Stimulated activated naive CD8-positive, alpha-beta T cell treated with anti-CD3 and anti-CD28 coated beads, Interleukin-15, Interleukin-2, amounts not matched to agents 100 U/mL and 50 U/mL, for 24 hours (primary cell): ENCODE results near the gene PRKACG.
"Not testable (repeated sequence)": the region's sequence is repeated elsewhere in the genome, so short reads cannot be mapped to it uniquely, and the experiment has no call there.

ENCODE experiments used
- ATAC-seq: fragments of 150-1000 bp; cut with Tn5 transposase; one replicate; pipeline ENCODE4 v1.10.0; 2021
- DNase-seq: peaks from one replicate; pipeline ENCODE4 v3.0.0; 2021

The PRKACG gene

DNA sequence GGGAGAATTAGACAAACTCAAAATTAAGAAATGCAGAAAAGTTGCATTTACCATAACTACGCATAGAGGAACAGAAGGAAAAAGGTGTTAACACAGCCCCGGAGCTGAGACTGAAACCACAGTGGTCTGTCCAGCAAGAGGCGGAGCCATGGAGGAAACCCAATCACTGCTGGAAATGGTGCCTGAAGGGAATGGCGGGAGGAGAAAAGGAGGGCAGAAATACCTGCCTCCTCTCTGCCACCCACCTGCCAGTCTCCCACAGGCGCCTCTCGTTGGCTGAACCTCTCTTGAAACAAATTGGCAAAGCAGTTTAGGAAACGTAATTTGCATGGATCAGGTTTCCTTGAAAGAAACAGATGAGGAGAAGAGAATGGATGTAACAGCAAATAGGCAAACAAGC is 9.7 kb upstream of the PRKACG start:
- DNase-seq (no peak), ATAC-seq (no peak)

- ATAC-seq (no peak), DNase-seq (no peak)
Measured at GRCh38 chr9:69020301-69021145, 6.6 kb upstream of the PRKACG start.

GRCh38 chr9:69019808-69020207 is 5.9 kb upstream of the PRKACG start:
- no peak for DNase-seq
- no peak for ATAC-seq

DNA sequence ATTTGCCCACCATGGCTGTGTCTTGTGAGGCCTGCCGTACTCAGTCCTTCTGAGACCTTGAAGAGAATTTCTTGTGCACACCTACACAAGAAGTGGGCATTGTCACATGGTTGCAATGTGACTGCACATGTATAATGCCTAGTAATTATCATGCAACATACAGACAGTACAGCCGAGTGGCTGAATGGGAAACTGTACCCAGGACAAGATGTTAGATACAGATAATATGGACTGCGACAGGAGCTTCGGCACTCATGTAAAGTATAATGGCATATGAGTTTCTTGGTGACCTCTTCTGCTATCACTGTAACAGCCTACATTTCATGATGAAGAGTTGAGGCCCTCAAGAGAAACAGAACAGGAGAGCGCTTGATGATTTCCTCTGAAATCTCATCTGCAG is 4.8 kb upstream of the PRKACG start:
- no peak for ATAC-seq
- DNase-seq = no peak

DNA sequence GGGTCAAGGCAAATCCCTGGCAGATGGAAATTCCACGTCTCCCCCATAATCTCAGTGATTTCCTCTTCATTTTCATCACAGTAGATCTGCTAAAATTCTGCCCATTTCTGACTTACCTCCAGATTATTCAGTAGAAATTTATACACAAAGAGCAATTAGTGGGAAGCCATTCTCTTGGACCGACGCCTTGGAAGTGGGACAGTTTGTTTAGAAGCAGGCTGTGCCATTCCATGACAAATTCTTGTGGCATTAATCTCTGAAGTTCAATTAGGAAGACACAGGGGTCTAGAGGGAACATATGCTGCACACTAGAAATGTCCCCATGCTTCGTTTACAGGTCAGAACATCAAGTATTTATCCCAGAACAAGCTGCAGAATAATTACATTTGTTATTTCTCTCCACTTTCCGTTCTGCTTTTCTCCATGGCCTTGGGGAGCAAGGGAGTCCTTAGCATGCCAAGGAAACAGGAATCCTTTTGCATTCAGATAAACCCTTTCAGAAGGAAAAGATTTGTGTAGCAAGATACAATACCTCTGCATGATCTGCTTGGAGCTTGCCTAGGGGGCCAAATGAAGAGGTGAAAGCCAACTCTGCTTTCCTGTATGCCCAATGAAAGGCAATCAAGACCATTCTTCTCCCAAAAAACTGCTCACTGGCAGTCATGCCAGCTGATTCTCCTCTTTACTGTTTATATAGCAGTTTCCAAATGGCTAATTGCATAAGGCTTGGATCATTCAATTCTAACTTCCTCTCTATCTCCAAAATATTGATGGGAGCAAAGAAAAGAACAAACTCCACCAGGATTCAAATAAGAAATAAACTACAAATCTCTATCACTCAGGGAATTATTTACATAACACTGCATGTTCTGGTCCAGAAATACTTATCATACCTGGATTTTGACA is 2.5 kb upstream of the PRKACG start:
- ATAC-seq (no peak), DNase-seq (no peak)

- ATAC-seq = no peak
- DNase-seq = no peak
Measured at GRCh38 chr9:69013382-69013727, 558 bp downstream of the PRKACG start.

DNA sequence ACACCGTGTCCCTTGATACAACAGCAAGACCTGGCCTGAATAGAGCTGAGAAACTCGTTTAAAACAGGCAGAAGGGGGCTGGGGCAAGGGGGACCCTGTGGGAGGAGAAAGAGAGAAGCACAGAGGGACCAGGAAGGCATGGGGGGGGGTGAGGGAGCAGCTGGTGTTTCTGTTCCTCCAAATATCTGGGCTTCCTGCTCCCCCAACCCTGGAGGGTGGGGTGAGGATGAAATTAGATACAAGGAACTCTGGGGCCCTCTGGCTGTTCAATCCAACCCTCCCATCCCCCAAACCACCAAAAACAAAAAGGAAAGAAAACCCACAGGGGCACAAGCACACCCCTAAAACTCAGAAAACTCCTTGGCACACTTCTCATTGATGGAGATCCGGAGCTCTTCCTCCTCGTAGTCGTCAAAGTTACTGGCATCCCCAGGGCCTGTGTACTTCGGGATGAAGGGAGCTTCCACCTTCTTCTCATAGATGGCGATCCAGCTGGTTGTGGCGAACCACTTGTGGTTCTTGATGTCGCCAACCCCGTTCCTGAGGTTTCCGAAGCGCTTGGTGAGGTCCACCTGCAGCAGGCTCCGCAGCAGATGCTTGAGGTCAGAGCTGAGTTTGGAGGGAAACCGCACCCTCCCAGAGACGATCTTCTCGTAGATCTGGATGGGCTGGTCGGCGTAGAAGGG is 1.1 kb downstream of the PRKACG start:
- no peak for ATAC-seq
- DNase-seq = no peak

DNA sequence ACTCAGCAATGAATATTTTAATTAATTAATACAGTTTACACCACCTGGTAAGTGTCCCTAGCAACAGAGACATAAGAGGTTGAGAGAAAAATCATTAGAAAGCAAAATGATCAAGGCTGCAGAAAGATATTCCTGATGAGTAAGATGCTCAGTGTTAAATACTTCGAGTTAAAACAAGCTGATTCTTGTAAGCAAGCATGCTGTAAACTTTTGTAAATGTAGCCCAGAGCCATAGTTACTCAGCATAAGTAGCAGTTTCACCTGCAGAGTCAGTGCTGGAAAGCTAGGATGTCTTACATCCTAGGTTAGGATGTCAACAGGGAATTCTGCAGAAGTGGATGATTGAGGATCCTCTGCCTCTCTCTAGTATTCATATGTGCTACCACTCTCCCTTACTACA is 4.2 kb downstream of the PRKACG start:
- DNase-seq (no peak), ATAC-seq (no peak)

- no peak for DNase-seq
Measured at GRCh38 chr9:69004836-69005235, 9.1 kb downstream of the PRKACG start.

GRCh38 chr9:69003051-69003450 is 10.9 kb downstream of the PRKACG start:
- ATAC-seq (no peak), DNase-seq (no peak)

More at GRCh38 chr9:69004836-69005235, 9.1 kb downstream of the PRKACG start:
- no peak for ATAC-seq

DNA sequence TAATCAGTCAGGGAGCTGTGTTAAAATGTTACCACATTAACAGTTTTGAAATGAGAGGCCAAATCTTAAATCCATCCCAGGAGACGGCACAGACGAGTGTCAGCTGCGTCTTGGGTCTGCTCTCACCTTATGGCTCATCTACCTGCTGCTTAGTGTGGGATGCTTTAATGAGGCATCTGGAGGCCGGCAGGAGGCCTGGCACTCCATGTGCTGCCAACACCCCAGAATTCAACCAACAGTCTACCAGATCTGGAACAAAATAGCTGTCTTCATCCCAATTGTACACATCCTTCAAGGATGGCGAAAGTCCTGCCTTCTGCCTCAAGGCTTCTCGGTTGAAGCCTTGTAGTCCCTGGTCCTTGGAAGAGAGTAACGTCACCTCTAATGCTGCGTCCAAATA is 12.0 kb downstream of the PRKACG start:
- DNase-seq = no peak
- ATAC-seq = no peak

GRCh38 chr9:68999393-69000105 is 14.4 kb downstream of the PRKACG start:
- peak; percentile 69 for DNase-seq
- ATAC-seq = peak; percentile 91

DNA sequence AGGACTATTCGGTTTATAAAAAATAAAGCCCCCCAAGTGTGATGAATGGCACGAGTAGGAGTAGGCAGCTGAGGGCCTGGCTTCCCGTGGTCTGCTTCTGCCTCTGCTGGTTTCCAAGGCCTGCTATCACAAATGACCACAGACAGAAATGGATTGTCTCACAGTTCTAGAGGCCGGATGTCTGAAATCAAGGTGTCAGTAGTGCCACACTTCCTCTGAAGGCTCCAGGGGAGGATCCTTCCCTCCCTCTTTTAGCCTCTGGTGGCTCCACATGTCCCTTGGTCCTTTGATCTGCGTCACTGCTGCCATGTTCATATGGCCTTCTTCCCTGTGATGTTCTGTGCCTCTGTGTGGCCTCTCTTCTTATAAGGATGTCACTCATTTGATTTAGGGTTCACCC is 15.1 kb downstream of the PRKACG start:
- no peak for DNase-seq
- ATAC-seq = no peak

DNA sequence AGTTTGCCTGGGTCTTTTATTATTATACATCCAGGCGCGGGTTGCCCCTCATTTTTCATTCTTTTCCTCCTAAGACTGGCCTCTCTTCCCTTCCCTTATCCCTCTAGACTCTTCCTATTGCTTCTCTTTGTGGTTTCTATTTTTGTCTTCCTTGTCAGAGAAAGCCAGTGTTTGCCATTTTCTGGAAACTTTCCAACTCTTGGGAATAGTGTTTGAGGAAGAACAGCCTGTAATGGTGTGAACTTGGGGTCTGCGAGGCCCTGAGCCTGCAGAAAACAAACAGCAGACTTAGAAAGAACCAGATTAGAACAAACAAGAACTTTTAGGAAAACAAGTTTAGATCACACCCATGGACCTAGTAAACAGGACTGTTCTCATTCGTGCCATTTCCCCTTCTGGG is 15.5 kb downstream of the PRKACG start:
- ATAC-seq (no peak), DNase-seq (no peak)

DNA sequence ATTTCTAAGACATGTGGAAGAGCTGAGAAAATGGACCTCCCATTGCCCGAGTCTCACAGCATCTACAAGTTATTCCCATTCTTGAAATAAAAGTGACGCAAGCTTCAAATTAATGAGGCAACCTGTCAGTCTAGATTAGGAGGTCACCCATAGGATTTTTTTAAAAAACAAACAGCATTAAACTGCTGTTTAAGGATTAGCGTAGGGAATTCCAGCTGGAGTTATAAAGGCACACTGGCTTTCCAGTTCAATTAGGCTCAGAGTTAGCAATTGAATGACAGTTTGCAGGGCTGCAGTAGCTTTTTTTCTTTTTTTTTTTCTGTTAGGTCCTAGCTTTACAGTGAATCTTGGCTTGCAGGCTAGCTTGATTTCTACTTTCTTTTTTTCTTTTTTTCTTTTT is 16.2 kb downstream of the PRKACG start:
- DNase-seq = no peak
- ATAC-seq = no peak

GRCh38 chr9:68996462-68996861 is 17.5 kb downstream of the PRKACG start:
- no peak for DNase-seq
- ATAC-seq = no peak

- ATAC-seq (no peak), DNase-seq (no peak)
Measured at GRCh38 chr9:68995776-68996175, 18.1 kb downstream of the PRKACG start.

- ATAC-seq = no peak
- DNase-seq = no peak
Measured at GRCh38 chr9:68991457-68991856, 22.5 kb downstream of the PRKACG start.

GRCh38 chr9:68986949-68987348 is 27.0 kb downstream of the PRKACG start:
- not testable (repeated sequence) for ATAC-seq, DNase-seq

DNA sequence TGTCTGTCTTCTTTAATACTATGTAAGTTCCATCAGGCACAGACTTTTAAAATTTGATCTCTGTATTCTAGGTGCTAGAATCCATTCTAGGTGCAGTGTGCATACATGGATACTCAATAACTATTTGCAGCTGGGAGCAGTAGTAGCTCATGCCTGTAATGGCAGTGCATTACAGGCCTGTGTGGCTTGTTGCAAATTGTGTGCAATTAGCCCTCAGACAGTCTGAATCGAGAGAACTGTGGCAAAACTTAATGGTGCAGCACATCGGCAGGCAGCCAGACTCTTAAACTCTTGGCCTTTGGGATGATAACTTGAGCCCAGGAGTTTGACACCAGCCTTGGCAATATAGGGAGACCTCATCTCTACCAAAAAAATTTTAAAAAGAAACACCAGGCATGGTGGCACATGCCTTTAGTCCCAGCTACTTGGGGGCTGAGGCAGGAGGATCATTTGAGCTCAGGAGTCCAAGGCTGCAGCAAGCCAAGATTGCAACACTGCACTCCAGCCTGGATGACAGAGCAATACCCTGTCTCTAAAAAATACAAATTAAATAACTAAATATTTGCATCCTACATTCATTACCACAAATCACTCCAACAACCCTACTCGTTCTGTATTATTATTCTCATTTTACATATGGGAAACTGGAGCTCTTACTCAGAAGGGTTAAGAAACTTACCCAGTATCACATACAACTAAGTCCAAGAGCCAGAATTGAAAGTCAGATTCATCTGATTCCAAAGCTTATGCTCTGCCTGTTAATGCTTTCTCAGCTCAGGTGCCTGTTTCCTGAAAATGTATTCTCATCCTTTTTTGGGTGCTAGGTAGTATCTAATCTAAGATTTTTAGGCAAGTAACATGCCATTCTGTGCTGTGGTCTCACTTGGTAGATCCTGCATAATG is 30.1 kb downstream of the PRKACG start:
- DNase-seq (no peak), ATAC-seq (no peak)

DNA sequence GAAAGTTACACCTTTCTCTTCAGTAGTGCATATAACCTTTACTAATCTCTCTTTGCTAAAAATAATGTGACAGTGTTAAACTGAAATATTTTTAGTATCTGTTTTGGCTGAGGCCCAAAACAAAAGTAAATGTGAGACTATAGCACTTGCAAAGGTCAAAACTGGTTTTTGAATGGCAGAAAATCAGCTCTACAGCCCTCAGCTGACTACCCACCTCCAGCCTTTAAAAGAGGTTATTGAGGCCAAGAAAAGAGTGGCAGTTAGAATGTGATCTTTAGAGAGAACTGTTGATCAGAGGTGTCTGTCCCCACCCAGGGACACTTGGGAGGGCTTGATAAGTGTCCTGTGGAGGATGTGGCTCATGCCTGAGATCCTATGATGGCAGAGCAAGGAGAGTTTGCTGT is 30.9 kb downstream of the PRKACG start:
- ATAC-seq = peak; percentile 14

More for the DNA sequence above, 30.9 kb downstream of the PRKACG start:
- DNase-seq = no peak
